HG03108 (cell line): Measurements from ENCODE around the gene RBMX.
"Not testable (repeated sequence)": the region's sequence is repeated elsewhere in the genome, so short reads cannot be mapped to it uniquely, and the experiment has no call there.

Experiments used
- ATAC-seq: cut with Tn5 transposase; IDR thresholded peaks from one replicate; pipeline ENCODE4 v1.9.1; 2021; ENCODE audit warnings: moderate library complexity; ENCODE audit not compliant: unreplicated experiment

RBMX gene

GRCh38 chrX:136880452-136881013 is at the start of gene RBMX:
RBMX (minus strand) TSS chrX:136880725; CDS start chrX:136879427, 1,298 bp downstream.
- peak; percentile 95 for ATAC-seq

DNA sequence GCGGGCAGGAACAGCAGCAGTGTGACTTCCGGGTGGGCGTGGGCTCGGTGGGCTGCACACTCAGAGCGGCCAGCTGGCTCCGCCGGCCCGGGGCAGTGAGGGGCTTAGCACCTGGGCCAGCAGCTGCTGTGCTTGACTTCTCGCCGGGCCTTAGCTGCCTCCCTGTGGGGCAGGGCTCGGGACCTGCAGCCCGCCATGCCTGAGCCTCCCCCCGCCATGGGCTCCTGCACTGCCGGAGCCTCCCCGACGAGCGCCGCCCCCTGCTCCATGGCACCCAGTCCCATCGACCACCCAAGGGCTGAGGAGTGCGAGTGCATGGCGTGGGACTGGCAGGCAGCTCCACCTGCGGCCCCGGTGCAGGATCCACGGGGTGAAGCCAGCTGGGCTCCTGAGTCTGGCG is 40.9 kb upstream of the RBMX start:
- ATAC-seq, result not testable (repeated sequence)

GRCh38 chrX:136920001-136920400 is 39.5 kb upstream of the RBMX start:
- ATAC-seq, result no peak

DNA sequence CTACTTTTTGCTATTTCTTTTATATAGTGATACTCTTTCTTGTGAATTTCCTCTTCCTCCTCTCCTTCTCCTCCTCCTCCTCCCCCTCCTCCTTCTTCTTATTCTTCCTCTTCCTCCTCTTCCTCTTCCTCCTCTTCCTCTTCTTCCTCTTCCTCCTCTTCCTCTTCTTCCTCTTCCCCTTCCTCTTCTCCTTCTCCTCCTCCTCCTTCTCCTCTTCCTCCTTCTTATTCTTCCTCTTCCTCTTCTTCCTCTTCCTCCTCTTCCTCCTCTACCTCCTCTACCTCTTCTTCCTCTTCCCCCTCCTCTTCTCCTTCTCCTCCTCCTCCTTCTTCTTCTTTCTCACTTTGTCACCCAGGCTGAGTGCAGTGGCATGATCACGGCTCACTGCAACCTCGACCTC is 36.3 kb upstream of the RBMX start:
- no peak for ATAC-seq

DNA sequence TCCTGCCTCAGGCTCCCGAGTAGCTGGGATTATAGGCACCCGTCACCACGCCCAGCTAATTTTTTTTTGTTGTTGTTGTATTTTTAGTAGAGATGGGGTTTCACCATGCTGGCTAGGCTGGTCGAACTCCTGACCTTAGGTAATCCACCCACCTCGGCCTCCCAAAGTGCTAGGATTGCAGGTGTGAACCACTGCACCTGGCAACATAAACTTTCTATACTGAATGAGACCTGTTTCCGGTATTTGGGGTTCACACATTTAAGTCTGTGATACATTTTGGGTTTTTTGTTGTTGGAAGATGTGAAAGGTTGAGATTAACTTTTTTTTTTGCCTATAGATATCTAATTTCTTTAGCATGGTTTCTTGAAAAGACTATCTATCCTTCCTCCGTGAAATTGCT is 31.1 kb upstream of the RBMX start:
- not testable (repeated sequence) for ATAC-seq

DNA sequence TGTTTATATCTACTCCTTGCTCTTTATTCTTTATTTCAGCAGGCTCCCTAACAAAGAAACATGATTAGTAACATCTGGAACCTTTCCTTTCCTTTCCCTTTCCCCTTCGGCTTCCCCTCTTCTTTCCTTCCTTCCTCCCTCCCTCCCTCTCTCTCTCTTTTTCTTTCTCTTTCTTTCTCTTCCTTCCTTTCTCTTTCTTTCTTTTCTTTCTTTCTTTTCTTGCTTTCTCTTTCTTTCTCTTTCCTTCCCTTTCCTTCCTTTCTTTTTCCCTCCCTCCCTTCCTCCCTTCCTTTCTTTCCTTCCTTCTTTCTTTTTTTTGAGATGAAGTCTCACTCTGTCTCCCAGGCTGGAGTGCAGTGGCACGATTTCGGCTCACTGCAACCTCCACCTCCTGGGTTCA is 30.7 kb upstream of the RBMX start:
- no peak for ATAC-seq

DNA sequence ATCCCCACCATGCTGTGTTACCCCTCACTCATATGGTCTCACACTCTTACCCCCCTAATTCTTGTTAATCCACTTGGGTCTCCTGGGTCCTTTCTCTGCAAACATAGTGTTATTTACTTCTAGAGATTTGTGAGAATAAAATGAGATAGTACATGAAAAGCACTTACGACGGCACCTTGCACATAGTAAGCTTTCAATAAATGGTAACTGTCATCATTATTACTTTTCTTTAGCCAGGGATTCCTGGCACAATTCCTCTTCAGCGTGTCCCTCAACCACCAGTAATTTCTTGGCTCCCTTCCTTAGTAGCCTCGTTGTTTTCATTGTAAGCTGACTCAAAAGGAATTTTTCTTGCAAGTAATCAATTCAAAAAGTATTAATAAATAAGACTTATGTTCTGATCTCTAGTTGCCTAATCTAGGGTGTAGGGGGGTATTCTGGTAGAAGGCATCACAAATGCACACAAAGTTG is 30.1 kb upstream of the RBMX start:
- ATAC-seq, result no peak

DNA sequence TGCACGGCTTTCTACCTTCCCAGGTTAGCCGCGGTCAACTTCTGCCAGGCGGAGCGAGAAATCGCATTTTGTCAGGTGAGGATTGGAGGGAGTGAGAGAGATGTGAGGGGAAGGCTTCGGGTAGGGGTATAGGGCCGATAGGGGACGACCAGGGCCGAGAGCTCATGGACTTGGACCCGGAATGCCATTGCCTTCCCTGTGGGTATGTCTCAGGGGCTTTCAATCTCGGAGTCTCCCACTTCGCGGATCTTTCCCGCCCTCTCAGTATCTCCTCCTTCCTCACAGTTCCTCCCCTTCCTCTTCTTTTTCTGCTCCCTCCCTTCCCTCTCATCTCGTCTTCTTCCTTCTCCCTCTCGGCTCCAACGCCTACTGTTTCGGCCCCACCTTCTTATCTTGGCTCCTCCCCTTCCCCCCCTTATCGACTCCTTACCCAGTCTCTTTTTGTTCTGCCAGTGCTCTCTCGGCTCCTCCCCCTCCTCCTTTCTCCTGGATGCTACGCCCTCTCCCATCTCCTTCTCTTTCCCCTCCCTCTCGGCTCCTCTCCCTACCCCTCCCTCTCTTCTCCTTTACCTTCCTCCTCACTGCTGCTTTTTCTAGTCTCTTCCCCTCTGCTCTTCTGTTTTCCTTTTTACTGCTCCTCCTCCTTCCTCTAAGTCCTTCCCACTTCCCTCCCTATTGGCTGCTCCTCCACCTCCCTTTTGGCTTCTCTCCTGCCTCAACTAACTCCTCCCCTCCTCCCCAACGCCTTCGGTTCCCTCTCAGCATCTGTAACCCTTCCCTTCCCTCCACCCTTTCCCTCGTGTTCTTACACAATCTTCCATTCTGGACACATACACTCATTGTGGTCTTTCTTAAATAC is 29.4 kb upstream of the RBMX start:
- peak; percentile 60 for ATAC-seq

DNA sequence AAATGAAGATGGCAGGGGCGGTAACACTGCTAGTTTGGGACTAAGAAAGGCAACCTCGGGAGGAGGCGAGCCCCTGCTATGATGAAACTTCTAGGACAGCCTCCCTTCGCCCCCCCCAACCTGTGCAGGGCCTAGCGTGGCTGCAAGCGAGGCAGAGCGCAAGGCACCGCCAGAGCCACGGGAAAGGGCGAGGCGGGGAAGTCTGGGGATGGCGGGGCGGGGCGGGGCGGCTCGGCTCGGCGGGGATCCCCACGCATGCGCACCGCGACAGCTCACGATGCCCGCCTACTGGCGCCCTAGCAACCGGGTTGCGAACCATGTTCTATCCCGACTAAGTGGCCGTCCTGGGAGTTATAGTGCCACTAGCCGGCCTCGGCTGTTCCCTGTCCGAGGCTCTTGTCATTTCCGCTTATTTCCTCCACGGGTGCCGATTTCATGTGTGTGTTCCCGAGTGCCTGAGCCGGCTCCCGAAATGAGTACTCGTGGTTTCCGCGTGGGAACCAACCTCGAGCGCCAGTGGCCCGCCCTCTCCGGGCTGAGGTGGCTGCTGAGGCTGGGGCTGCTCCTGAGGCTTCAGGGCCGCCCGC is 28.7 kb upstream of the RBMX start:
- ATAC-seq, result peak; percentile 60

- ATAC-seq, result no peak
Observed at GRCh38 chrX:136907621-136908020, 27.1 kb upstream of the RBMX start.

DNA sequence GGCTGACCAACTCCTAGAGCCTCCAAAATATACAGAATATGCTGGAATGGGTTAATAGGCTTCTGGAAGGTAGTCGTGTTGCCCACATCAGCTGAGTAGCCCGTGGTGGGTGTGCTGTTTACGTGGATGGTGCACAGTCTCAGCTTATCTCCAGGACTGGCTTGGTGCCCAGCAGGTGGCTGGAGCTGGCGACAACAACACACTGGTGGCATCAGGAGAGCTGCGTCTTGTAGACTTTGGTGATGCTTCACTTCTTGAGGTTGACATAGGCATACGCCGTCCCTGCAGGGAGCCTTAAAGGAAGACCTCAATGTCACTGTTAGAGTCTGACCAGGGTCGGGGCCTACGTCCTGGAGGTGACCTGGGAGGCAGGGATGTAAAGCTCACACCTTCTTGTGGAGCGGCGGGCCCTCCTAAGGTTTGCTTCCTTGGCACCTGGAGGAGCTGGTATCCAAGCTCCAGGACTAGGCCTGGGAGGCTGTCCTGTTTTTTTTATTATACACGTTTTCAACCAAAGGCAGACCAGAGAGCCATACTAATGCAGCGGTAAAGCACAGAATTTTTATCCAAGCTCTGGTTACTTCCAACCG is 26.5 kb upstream of the RBMX start:
- ATAC-seq, result no peak

DNA sequence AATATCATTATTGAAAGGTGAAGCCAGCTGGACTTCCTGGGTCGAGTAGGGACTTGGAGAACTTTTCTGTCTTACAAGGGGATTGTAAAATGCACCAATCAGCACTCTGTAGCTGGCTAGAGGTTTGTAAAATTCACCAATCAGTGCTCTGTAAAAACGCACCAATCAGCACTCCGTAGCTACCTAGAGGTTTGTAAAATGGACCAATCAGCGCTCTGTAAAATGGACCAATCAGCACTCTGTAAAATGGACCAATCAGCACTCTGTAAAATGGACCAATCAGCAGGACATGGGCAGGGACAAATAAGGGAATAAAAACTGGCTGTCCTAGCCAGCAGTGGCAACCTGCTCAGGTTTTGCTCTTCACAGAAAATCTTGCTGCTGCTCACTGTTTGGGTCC is 23.5 kb upstream of the RBMX start:
- not testable (repeated sequence) for ATAC-seq

DNA sequence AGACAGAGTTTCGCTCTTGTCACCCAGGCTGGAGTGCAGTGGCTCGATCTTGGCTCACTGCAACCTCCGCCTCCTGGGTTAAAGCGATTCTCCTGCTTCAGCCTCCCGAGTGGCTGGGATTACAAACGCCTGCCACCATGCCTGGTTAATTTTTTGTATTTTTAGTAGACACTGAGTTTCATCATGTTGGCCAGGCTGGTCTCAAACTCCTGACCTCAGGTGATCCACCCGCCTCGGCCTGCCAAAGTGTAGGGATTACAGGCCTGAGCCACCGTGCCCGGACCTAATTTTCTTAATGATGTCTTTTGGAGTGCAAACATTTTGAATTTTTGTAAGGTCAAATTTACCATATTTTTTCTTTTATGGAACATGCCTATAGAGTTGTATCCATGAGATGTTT is 19.5 kb upstream of the RBMX start:
- ATAC-seq, result not testable (repeated sequence)

DNA sequence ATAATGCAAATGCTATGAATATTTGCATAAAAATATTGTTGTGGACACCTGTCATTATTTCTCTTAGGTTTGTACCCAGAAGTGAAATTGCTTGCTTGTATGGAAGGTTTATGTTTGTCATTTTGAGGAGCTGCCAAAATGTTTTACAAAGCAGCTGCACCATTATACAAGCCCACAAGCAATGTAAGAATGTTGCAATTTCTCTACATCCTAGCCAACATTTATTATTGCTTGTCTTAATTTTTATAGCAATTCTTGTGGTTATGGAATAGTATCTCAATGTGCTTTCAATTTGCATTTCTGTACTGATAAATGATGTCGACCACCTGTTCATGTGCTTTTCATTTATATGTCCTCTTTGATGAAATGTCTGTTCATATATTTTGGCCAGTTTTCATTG is 18.7 kb upstream of the RBMX start:
- no peak for ATAC-seq

DNA sequence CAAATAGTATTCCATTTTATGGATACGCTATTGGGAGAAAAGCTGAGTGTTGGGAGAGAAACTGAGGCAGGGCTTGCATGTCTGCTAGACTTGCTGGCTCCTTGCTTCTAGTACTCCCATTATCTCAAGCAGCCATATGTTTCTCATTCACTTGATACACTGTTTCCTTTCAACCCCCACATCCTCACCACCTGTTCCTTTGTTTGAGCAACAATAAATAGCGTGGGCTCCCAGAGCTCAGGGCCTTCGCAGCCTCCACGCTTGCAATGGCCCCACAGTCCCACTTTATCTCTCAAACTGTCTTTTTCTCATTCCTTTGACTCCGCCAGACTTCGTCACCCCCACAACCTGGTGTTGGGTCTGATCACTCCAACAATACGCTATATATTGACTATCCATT is 18.2 kb upstream of the RBMX start:
- not testable (repeated sequence) for ATAC-seq

- ATAC-seq, result no peak
Observed at GRCh38 chrX:136896121-136896914, 15.8 kb upstream of the RBMX start.

DNA sequence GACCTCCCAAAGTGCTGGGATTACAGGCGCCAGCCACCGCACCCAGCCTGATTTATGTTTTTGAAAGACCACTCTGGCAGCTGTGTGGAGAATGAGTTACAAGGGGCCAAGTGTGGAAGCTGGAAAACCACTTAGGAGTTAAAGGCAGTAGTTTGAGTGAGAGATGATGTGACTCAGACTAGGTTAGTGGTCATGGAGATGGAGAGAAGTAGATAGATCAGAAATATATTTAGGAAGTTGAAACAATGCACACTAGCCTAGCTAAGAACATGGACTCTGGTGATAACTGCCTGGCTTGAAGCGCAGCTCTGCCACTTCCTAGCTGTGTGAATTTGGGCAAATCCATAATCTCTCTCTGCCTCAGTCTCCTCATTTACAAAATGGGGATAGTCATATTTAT is 11.9 kb upstream of the RBMX start:
- ATAC-seq, result no peak

- not testable (repeated sequence) for ATAC-seq
Observed at GRCh38 chrX:136890596-136890995, 10.1 kb upstream of the RBMX start.

- ATAC-seq, result no peak
Observed at GRCh38 chrX:136889269-136889668, 8.7 kb upstream of the RBMX start.

GRCh38 chrX:136880003-136880451 is 498 bp downstream of the RBMX start:
- ATAC-seq, result peak; percentile 17
